ENCODE results near the gene TNFRSF4. TPM values are rescaled to one million over a fixed set of nuclear protein-coding genes. Genes with fewer than 3 reads are reported as not detected.

Gene TNFRSF4
- total RNA-seq, 1 experiment from 2014 or later, result 0.17 TPM

DNA sequence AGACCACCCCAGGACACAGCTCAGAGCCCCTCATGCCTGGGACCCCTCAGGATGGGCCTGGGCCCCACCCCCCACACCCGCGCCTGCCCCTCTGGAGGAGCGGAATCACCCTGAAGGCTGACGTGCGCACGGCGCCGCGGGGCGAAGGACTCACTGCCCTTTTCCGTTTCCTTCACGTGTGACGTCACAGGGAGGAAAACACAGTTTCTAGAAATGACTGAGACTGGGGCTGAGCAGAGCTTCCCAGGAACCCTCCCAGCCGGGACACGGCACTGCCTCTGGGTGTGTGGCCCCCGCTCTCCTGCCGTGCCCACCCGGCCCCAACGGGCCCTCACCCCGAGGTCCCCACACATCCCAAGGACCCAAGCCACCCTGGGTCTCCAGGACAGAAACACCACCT is 5.4 kb upstream of the TNFRSF4 start:
- no peak for DNase-seq (ENCODE audit: low read depth)

- no peak for DNase-seq (ENCODE audit: low read depth)
Measured at GRCh38 chr1:1218524-1219200, 4.7 kb upstream of the TNFRSF4 start.

- peak; percentile 31 for DNase-seq (ENCODE audit: low read depth)
Measured at GRCh38 chr1:1217621-1218523, 3.9 kb upstream of the TNFRSF4 start.

- no peak for DNase-seq (ENCODE audit: low read depth)
Measured at GRCh38 chr1:1216770-1217620, 3.0 kb upstream of the TNFRSF4 start.

GRCh38 chr1:1215881-1216605 is 2.1 kb upstream of the TNFRSF4 start:
- DNase-seq (ENCODE audit: low read depth), result no peak

DNA sequence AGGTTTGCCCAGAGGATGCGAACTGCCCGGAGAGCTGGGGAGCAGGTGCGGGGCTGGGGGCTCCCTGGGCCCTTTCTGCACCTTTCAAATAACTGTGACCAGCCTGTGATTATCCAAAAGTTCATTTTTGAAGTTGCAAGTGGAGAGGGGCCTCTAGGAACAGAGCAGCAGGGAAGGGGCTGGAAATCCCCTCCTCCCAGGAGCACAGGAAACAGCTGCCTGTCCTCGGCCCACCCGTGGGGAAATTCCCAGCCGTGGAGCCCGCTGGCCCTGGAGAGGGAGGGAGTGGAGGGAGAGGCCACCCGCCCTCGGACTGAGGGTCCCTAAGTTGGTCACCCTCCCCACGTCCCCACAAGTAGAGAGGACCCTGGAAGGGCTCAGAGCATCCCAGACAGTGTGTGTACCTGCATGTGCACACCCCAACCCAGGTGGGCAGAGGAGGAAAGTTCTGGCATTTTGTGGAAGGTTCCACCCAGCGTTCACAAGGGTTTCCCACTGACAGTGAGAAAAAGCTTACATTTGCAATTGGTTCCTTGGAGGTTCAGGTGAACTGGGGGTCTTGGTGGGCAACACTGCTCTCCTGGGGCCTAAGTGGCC is 1.2 kb upstream of the TNFRSF4 start:
- no peak for DNase-seq (ENCODE audit: low read depth)

- DNase-seq (ENCODE audit: low read depth), result peak; percentile 37
Measured at GRCh38 chr1:1212780-1213344, 1.1 kb downstream of the TNFRSF4 start.

DNA sequence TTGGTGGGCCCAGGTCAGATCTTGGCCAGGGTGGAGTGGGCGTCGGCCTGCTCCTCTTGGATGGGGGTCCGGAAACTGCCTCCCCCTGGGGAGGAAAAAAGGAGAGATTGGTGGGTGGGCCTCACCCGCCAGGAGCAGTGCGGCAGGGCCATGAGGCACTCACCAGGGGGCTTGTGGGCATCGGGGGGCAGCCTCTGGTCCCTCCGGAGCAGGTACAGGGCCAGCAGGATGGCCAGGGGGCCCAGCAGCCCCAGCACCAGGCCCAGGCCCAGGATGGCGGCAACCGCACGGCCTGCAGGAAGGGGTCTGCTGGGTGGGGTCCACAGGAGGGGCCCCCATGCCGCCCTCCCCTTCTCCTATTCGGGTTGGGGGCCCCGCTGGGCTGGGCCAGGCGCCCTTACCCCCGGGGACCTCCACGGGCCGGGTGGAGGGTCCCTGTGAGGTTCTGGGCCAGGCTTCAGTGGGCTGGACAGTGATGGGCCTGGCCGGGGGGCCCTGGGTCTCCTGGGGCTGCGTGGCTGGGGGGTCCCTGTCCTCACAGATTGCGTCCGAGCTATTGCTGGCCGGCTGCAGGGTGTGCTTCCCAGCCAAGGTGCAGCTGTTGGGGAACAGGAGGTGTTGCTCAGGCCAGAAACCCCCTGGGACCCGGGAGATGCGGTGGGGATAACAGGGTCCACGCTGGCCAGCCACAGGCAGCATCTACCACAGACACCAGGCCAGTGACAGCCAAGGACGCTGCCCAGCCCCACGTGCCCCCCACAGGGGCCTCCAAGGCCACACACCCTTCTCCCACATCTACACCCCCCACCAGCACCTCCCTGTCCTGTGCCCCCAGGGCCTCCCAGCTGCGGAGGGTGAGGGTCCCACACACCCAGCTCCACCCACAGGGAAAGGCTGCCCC is 2.2 kb downstream of the TNFRSF4 start:
- no peak for DNase-seq (ENCODE audit: low read depth)

GRCh38 chr1:1210726-1211540 is 3.0 kb downstream of the TNFRSF4 start:
- DNase-seq (ENCODE audit: low read depth), result no peak

- DNase-seq (ENCODE audit: low read depth), result peak; percentile 23
Measured at GRCh38 chr1:1208713-1209433, 5.1 kb downstream of the TNFRSF4 start.

DNA sequence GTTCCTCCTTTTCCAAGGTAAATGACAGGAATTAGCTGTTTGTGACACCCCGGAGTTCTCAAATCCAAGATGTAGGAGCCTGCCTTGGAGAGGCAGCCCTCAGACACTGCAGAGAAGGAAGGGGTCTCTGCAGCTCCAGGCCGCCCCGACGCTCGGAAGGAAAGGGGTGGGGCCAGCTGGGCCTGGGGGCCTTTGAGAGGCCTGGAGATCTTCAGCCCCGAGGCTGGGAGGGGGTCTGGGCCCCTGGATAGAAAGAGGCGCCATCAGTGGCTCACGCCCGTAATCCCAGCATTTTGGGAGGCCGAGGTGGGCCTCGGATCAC is 6.4 kb downstream of the TNFRSF4 start:
- no peak for DNase-seq (ENCODE audit: low read depth)

- no peak for DNase-seq (ENCODE audit: low read depth)
Measured at GRCh38 chr1:1206966-1207531, 6.9 kb downstream of the TNFRSF4 start.

GRCh38 chr1:1206376-1206965 is 7.5 kb downstream of the TNFRSF4 start, which contains the start of gene TNFRSF18:
TSS of gene TNFRSF18 (minus strand) at chr1:1206592. CDS start at chr1:1206571, 21 bp downstream.
- DNase-seq (ENCODE audit: low read depth), result no peak

GRCh38 chr1:1205769-1206375 is 8.1 kb downstream of the TNFRSF4 start:
- no peak for DNase-seq (ENCODE audit: low read depth)

GRCh38 chr1:1204998-1205768 is 8.8 kb downstream of the TNFRSF4 start:
- DNase-seq (ENCODE audit: low read depth), result no peak

- DNase-seq (ENCODE audit: low read depth), result no peak
Measured at GRCh38 chr1:1204425-1204920, 9.5 kb downstream of the TNFRSF4 start.

Measured in LHCN-M2 (cell line).